Liver (tissue), 3 donors: ENCODE results near the gene PFN3.

ENCODE experiments used
- GABPA ChIP-seq, 2 donors: IDR thresholded peaks in 1 of 2; conservative IDR thresholded peaks in 1 of 2; 2 replicates each; pipeline ENCODE4 v1.6.1; 2016; ENCODE audit warnings: antibody characterized with exemption in 2 of 2, mild to moderate bottlenecking in 1 of 2, moderate library complexity in 1 of 2
- JUND ChIP-seq, 2 donors: IDR thresholded peaks; 2 replicates each; pipeline ENCODE4 v1.6.1; 2016; ENCODE audit warnings: antibody characterized with exemption in 2 of 2
- RXRA ChIP-seq, 2 donors: IDR thresholded peaks; 2 replicates each; pipeline ENCODE4 v1.6.1; 2017 to 2018; ENCODE audit warnings: antibody characterized with exemption in 2 of 2, mild to moderate bottlenecking in 1 of 2
- SP1 ChIP-seq: IDR thresholded peaks from 2 replicates; pipeline ENCODE4 v1.6.1; 2018; ENCODE audit warnings: antibody characterized with exemption, mild to moderate bottlenecking
- TAF1 ChIP-seq: conservative IDR thresholded peaks from 2 replicates; pipeline ENCODE4 v1.6.1; 2016; ENCODE audit warnings: antibody characterized with exemption, mild to moderate bottlenecking
- TF ChIP-seq, protein P1 (sequence below): fragments of 150-350 bp; IDR thresholded peaks from 2 replicates; pipeline ENCODE4 v1.5.1; 2017; ENCODE audit warnings: improper control_type of control experiment, low read depth, low read length; ENCODE audit not compliant: missing input control
- TF ChIP-seq, protein P2 (sequence below): IDR thresholded peaks from 2 replicates; pipeline ENCODE4 v1.6.1; 2016; ENCODE audit warnings: antibody characterized with exemption
- TF ChIP-seq, protein P3 (sequence below): IDR thresholded peaks from 2 replicates; pipeline ENCODE4 v1.6.1; 2016; ENCODE audit warnings: antibody characterized with exemption
- TF ChIP-seq, protein P4 (sequence below): IDR thresholded peaks from 2 replicates; pipeline ENCODE4 v1.6.1; 2016; ENCODE audit warnings: antibody characterized with exemption, mild to moderate bottlenecking
- donor health status: healthy.
- donor health status: healthy.

- TF ChIP-seq, protein P1, sequence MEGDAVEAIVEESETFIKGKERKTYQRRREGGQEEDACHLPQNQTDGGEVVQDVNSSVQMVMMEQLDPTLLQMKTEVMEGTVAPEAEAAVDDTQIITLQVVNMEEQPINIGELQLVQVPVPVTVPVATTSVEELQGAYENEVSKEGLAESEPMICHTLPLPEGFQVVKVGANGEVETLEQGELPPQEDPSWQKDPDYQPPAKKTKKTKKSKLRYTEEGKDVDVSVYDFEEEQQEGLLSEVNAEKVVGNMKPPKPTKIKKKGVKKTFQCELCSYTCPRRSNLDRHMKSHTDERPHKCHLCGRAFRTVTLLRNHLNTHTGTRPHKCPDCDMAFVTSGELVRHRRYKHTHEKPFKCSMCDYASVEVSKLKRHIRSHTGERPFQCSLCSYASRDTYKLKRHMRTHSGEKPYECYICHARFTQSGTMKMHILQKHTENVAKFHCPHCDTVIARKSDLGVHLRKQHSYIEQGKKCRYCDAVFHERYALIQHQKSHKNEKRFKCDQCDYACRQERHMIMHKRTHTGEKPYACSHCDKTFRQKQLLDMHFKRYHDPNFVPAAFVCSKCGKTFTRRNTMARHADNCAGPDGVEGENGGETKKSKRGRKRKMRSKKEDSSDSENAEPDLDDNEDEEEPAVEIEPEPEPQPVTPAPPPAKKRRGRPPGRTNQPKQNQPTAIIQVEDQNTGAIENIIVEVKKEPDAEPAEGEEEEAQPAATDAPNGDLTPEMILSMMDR, result peak; percentile 6
- TF ChIP-seq RXRA (IDR thresholded peaks at IDR 0.05) (peak; percentile 70 to 80), SP1 (peak; percentile 74), JUND (IDR thresholded peaks at IDR 0.05) (peak in 1 of 2 donors; percentile 32), GABPA (IDR thresholded peaks at IDR 0.05 in 1 of 2, conservative IDR thresholded peaks at IDR 0.05 in 1 of 2) (peak in 1 of 2 donors; percentile 54), TAF1 (no peak)
- TF ChIP-seq, protein P2, sequence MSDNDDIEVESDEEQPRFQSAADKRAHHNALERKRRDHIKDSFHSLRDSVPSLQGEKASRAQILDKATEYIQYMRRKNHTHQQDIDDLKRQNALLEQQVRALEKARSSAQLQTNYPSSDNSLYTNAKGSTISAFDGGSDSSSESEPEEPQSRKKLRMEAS, result peak; percentile 76
- TF ChIP-seq, protein P3, sequence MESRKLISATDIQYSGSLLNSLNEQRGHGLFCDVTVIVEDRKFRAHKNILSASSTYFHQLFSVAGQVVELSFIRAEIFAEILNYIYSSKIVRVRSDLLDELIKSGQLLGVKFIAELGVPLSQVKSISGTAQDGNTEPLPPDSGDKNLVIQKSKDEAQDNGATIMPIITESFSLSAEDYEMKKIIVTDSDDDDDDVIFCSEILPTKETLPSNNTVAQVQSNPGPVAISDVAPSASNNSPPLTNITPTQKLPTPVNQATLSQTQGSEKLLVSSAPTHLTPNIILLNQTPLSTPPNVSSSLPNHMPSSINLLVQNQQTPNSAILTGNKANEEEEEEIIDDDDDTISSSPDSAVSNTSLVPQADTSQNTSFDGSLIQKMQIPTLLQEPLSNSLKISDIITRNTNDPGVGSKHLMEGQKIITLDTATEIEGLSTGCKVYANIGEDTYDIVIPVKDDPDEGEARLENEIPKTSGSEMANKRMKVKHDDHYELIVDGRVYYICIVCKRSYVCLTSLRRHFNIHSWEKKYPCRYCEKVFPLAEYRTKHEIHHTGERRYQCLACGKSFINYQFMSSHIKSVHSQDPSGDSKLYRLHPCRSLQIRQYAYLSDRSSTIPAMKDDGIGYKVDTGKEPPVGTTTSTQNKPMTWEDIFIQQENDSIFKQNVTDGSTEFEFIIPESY, result peak; percentile 55
- TF ChIP-seq, protein P4, sequence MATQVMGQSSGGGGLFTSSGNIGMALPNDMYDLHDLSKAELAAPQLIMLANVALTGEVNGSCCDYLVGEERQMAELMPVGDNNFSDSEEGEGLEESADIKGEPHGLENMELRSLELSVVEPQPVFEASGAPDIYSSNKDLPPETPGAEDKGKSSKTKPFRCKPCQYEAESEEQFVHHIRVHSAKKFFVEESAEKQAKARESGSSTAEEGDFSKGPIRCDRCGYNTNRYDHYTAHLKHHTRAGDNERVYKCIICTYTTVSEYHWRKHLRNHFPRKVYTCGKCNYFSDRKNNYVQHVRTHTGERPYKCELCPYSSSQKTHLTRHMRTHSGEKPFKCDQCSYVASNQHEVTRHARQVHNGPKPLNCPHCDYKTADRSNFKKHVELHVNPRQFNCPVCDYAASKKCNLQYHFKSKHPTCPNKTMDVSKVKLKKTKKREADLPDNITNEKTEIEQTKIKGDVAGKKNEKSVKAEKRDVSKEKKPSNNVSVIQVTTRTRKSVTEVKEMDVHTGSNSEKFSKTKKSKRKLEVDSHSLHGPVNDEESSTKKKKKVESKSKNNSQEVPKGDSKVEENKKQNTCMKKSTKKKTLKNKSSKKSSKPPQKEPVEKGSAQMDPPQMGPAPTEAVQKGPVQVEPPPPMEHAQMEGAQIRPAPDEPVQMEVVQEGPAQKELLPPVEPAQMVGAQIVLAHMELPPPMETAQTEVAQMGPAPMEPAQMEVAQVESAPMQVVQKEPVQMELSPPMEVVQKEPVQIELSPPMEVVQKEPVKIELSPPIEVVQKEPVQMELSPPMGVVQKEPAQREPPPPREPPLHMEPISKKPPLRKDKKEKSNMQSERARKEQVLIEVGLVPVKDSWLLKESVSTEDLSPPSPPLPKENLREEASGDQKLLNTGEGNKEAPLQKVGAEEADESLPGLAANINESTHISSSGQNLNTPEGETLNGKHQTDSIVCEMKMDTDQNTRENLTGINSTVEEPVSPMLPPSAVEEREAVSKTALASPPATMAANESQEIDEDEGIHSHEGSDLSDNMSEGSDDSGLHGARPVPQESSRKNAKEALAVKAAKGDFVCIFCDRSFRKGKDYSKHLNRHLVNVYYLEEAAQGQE, result peak; percentile 76
Observed at GRCh38 chr5:177373806-177374205, 26.7 kb downstream of the PFN3 start.
